Right renal pelvis (tissue), 4 donors: Measurements from ENCODE around the gene AHNAK. TPM values are rescaled to one million over a fixed set of nuclear protein-coding genes. Genes with fewer than 3 reads are reported as not detected.
A peak's percentile ranks its signal among the peaks of the same experiment; 100 is the strongest.
"Not testable (repeated sequence)": the region's sequence is repeated elsewhere in the genome, so short reads cannot be mapped to it uniquely, and the experiment has no call there.

Source experiments
- DNase-seq, 4 donors: peaks; one replicate each; pipeline ENCODE4 v3.0.0-alpha.2; 2013; ENCODE audit warnings: low read depth in 4 of 4, low spot score in 3 of 4, missing footprints in 1 of 4
- polyA plus RNA-seq, 4 donors: library from polyadenylated mRNA; unstranded; fragments of 120-200 nt; gene quantifications; one replicate each; pipeline ENCODE4 v1.2.1, GENCODE V29; 2013; ENCODE audit not compliant: insufficient read length in 4 of 4

Gene AHNAK, protein sequence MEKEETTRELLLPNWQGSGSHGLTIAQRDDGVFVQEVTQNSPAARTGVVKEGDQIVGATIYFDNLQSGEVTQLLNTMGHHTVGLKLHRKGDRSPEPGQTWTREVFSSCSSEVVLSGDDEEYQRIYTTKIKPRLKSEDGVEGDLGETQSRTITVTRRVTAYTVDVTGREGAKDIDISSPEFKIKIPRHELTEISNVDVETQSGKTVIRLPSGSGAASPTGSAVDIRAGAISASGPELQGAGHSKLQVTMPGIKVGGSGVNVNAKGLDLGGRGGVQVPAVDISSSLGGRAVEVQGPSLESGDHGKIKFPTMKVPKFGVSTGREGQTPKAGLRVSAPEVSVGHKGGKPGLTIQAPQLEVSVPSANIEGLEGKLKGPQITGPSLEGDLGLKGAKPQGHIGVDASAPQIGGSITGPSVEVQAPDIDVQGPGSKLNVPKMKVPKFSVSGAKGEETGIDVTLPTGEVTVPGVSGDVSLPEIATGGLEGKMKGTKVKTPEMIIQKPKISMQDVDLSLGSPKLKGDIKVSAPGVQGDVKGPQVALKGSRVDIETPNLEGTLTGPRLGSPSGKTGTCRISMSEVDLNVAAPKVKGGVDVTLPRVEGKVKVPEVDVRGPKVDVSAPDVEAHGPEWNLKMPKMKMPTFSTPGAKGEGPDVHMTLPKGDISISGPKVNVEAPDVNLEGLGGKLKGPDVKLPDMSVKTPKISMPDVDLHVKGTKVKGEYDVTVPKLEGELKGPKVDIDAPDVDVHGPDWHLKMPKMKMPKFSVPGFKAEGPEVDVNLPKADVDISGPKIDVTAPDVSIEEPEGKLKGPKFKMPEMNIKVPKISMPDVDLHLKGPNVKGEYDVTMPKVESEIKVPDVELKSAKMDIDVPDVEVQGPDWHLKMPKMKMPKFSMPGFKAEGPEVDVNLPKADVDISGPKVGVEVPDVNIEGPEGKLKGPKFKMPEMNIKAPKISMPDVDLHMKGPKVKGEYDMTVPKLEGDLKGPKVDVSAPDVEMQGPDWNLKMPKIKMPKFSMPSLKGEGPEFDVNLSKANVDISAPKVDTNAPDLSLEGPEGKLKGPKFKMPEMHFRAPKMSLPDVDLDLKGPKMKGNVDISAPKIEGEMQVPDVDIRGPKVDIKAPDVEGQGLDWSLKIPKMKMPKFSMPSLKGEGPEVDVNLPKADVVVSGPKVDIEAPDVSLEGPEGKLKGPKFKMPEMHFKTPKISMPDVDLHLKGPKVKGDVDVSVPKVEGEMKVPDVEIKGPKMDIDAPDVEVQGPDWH (N-terminal part only)
- polyA plus RNA-seq = 100 to 1,000 TPM; 186 to 212 (median 195) TPM

DNA sequence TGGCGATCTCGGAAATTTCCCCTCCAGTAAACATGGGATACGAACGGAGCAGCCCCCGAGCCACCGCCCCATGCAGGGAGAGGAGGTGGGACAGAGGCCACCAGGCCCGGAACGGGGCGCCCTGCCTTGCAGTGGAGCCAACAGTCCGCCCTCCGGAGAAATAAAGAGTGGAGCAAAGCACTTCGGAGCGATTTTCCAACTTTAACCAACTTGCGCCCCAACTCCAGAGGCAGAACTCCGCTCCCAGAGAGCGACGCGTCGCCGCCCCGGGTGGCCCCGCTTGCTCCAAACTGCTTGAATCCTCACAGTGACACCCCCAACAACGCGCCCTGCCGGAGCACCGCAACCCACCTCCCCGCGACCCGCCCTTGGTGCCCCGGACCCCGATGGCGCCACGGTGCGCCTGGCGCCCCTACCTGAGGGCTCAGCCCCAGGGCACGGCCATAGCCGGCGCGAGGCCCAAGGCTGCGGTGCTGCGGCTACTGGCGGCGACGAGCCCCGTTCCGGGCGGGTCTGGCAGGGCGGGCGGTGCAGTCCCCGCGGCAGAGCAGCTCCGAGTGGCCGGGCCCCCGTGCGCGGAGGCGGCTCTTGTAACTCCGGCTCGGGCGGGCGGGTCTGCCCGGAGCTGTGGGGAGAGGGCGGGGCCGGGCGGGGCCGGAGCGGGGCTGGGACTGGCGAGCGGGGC lies at the start of gene AHNAK:
Gene AHNAK, minus strand, starts transcription at position 563 of the 685 bp plus-strand sequence. CDS start 10,708 bp downstream, outside the sequence.
- DNase-seq = no peak

- DNase-seq = no peak
Observed at GRCh38 chr11:62595124-62595523, 48.5 kb upstream of the AHNAK start.

GRCh38 chr11:62593434-62594044 lies 46.9 kb upstream of the AHNAK start:
- no peak for DNase-seq

- no peak for DNase-seq
Observed at GRCh38 chr11:62592989-62593421, 46.4 kb upstream of the AHNAK start.

GRCh38 chr11:62592146-62592815 lies 45.7 kb upstream of the AHNAK start:
- no peak for DNase-seq

- DNase-seq = peak; percentile 97 to 99 (median 98)
Observed at GRCh38 chr11:62591448-62592145, 45.0 kb upstream of the AHNAK start, which contains the start of gene TUT1. Gene TUT1 (minus strand): TSS chr11:62591523. CDS start chr11:62591485, 38 bp downstream.

- DNase-seq = no peak
Observed at GRCh38 chr11:62588966-62589637, 42.5 kb upstream of the AHNAK start.

GRCh38 chr11:62585356-62585755 lies 38.8 kb upstream of the AHNAK start:
- not testable (repeated sequence) for DNase-seq

GRCh38 chr11:62581735-62582134 lies 35.1 kb upstream of the AHNAK start:
- DNase-seq = not testable (repeated sequence)

GRCh38 chr11:62580959-62581715 lies 34.5 kb upstream of the AHNAK start:
- DNase-seq = no peak

- no peak for DNase-seq
Observed at GRCh38 chr11:62579252-62579651, 32.6 kb upstream of the AHNAK start.

DNA sequence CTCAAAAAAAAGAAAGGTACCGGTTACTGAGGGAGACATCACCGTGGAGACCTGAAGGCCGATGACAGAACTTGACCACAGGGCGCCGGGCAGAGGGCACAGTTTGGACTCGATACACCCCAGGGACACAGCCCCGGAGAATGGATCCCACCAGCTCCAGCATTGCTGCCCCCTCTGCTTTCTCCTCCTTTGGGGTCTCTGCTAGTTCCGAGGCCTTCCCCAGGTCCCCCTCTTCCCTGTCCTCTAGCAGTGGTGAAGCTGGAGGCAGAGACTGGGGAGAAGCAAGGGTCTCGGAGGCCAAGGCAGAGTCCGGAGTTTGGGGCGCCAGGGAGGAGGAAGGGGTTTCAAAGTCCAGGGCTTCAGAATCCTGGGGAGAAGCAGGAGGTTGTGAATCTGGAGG lies 31.9 kb upstream of the AHNAK start:
- no peak for DNase-seq

DNA sequence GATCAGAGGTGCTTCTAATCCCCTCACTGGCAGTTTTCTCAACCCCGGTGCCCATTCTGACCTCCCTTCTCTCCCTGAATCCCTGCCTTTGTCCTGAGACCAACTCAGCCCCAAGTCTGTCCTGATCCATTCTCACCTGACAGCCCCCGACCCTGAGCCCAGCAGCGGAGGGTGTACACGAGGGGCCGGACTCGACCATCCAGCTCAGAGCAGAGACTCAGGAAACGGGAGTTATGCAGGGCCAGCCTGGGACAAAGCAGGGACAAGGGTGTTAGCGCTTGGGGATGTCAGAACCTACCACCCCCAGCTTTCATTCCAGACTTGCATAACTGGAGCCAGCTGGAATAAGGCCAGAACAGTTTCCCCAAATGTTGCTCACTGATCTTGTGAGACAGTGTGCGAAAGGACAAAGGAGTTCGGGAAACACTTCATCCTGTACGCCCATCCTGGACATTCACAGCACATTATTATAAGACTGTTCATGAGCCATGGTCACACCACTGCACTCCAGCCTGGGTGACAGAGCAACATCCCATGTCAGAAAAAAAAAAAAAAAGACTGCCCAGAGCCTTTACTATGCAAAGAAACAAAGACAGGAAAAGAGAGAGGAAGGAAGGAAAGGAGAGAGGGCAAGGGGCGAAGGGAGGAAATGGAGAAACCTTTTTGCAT lies 30.6 kb upstream of the AHNAK start:
- DNase-seq = no peak

- no peak for DNase-seq
Observed at GRCh38 chr11:62575837-62576236, 29.2 kb upstream of the AHNAK start.

GRCh38 chr11:62575156-62575555 lies 28.6 kb upstream of the AHNAK start:
- no peak for DNase-seq

- no peak for DNase-seq
Observed at GRCh38 chr11:62574363-62575071, 27.9 kb upstream of the AHNAK start.
